HG02884 (cell line): ENCODE results near the gene ANKRD11.

Experiments
- ATAC-seq: cut with Tn5 transposase; IDR thresholded peaks from one replicate; pipeline ENCODE4 v1.9.1; 2021; ENCODE audit warnings: mild to moderate bottlenecking, moderate library complexity; ENCODE audit not compliant: unreplicated experiment

Gene ANKRD11

DNA sequence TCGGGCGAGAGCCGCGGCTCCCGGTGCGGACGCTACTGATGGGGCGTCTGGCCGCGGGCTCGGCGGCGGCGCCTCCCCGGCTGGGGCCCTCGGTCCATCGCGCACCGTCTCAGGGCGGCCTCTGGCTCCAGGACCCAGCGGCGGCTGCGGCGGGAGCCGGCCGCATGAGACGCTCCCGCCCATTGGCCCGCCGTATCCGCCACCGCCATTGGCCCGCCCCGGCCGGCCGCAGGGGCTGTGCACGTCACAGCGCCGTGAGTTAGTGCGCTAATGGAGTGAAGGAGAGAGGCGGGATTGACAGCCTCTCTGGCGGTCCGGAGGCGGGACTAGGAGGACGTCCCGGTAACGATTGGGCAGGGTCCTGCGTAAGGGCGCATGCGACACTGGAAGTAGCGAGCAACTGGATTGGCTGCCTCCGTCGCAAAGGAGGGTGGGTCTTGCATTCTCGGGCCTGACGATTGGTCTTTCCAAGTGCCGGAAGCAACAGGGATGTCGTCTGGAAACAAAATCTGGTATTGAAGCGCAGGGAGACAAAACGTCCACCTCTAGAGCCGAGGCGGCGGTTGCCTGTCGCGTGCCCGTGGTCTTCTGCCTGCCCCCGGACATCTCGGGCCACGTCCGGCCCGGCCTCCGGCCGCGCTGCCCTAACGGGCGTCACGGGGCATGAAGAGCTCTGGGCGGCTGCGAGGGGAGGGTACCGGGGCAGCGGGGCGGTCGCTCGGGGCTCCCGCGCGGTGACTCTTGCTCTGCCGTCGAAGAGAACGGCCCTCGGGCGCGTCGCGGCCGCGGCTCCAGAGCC lies at the start of gene ANKRD11:
Gene ANKRD11 (minus strand): TSS at position 123 of the 799 bp plus-strand sequence. CDS start 173,542 bp downstream, outside the sequence.
- ATAC-seq: peak; percentile 77

DNA sequence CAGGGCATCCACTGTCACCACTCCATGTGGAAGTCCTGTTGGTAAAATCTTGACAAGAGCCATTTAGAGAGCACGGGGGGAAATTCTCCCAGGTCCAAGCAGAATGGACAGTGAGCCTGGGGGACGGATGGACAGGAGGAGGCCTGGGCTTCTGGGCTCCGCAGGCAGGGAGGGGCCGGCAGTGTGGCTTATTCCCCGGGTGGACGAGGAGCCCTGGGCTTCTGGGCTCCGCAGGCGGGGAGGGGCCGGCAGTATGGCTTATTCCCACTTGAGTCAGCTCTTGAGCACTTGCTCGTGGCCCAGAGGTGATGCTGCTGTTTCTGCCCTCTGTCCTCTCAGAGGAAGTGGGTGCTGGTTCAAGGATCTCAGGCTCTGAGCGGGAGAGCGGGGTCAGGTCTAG lies 47.9 kb upstream of the ANKRD11 start:
- ATAC-seq: no peak

DNA sequence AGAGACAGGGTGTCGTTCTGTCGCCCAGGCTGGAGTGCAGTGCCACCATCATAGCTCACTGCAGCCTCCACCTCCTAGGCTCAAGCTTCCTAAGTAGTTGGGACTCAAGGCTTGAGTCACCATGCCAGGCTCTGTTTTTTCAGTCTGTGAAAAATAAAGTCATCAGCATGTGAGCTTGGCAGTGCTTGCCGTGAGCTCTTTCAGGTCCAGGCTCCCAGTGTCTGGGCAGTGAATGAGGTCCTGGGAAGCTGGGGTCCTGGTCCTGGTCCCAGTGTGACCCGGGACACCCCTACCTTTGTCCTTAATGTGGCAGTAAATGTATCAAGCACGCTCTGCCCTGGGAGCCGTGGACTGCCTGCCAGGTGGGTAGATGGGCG lies 47.2 kb upstream of the ANKRD11 start:
- no peak for ATAC-seq

DNA sequence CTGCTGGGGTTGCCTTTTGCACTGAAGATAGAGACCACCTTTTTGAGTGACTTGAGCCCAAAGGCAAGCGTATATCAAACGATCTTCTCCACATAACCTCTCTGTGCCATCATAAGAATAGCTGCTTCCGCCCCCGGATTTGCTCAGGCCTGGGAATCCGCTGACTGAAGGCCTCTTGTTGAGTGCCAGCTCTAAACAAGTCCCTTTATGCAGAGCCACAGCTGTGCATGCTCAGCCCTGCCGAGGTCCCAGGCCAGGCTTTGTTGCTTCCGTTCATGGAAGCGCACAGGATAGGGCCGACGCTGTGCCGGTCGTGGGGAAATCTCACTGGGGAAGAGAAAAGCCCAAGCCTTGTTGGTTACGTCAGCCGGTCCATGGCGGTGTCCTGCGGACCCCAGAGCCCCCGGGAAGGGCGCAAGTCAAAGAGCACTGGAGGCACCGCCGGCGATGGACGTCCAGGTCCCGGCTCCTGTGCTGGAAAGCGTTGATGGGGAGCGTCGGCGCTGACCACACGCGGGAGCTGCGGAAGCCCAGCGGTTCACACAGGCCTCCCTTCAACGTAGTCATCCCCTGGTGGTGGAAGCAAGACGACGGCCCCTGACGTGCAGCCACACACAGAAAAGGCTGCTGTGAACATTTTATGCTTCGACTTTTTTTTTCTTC lies 46.7 kb upstream of the ANKRD11 start:
- ATAC-seq: no peak

DNA sequence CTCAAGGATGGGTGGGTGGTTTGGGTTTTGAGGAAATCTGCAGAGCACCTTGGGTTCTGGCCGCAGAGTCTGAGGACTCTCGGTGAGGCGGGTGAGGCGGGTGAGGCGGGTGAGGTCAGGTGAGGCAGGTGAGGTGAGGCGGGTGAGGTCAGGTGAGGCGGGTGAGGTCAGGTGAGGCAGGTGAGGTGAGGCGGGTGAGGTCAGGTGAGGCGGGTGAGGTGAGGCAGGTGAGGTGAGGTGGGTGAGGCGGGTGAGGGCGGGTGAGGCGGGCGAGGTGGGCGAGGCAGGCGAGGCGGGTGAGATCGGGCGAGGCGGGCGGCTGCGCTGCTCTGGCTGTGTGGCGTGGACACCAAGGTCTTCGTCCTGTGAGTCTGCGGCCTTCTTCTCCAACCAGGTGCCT lies 46.0 kb upstream of the ANKRD11 start:
- ATAC-seq: no peak

DNA sequence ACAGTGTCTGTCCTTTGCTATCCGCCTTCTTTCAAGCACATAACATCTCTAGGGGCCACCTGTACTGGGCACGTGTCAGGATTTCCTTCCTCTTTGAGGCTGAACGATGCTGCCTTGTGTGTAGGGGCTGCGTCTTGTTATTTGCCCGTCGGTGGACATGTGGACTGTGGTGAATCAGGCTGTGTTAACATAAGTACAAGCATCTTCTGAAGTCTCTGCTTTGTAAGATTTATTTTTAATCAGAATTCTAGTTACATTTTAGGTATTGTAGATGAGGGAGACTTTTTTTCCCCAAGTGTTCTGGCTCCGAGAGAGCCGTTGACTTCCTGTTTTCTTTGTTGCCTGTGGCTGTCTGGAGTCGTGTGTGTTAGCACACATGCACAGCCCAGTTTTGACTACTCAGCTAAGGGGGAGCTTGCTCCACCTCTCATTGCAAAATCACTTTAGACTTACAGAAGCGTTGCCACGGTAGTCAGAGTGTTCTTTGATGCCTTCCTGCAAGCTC lies 43.9 kb upstream of the ANKRD11 start:
- ATAC-seq: no peak

DNA sequence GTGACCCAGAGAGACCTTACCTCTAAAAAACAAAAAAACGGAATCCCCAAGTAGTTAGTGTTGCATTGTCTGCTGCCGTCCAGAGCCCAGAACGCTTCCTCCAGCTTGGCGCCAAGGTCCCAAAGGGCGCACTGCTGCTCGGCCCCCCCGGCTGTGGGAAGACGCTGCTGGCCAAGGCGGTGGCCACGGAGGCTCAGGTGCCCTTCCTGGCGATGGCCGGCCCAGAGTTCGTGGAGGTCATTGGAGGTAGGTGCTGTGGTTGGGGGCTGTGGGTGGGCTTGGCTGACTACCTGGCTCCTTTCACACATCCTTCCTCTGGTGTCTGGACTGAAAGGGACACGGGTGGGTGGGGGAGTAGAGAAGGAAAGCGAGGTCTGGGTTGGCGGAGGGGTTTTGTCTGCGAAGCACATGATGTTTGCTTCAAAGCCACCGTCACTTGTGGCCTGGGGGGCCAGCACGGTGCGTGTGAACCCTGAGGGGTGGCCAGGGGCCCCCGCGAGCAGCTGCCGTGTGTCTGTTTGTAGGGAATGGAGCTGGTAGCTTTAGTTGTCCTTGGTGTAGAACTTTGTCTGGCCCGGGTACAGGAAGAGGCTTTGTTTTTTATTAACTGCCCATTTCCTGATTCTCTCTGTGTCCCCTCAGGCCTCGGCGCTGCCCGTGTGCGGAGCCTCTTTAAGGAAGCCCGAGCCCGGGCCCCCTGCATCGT lies 41.6 kb upstream of the ANKRD11 start:
- no peak for ATAC-seq

DNA sequence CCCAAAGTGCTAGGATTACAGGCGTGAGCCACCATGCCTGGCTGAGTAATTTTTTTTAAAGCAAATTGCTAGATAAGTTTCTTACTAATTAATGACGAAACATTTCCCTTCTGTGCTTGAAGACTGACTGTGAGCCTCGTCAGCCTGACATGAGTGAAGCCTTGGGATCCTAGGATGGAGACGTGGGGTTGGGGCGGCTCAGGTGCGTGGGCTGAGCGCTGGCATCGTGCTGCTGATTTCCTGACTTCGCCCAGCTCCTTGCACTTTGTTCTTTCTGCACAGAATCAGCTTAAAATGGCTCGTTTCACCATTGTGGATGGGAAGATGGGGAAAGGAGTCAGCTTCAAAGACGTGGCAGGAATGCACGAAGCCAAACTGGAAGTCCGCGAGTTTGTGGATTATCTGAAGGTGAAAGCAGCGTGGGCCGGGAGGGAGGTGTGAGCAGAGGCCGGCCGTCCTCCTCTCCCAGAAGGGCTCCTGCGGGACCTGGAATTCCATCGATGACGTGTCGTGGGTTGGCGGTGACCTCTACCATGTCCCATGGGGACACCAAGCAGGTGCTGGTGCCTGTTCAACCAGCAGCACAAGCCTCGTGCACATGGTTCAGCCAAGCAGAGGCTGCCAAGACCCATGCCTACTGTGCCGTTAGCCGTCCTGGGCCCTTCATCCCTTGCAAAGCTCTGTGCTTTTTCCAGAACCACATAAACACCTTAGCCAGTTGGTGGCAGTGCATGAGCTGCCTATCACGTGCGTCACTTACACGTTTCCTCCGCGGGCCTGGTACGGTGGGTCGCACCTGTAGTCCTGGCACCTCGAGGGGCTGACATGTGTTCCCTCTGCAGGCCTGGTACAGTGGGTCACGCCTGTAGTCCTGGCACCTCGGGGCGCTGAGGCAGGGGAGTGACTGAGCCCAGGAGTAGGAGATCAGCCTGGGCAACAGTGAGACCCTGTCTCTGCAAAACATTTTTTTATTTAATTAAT lies 40.3 kb upstream of the ANKRD11 start:
- ATAC-seq: no peak

DNA sequence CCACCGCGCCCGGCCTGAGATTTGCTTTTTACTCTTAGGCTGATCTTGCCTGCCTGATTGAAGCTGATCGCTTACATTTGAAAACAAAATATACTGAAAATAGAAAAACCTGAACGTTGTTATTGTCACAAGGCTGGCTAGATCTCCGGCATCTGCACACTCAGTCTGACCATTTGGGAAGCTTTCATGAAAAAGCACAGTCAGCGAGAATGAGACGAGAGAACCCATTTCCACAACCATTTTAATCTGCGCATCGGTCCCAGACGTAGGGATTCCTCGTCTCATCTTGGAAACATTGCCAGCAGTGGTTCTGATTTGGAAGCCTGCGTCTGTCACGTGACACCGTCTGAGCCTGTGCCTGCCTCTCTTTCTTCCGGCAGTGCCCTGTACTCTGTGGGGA lies 38.7 kb upstream of the ANKRD11 start:
- ATAC-seq: no peak

DNA sequence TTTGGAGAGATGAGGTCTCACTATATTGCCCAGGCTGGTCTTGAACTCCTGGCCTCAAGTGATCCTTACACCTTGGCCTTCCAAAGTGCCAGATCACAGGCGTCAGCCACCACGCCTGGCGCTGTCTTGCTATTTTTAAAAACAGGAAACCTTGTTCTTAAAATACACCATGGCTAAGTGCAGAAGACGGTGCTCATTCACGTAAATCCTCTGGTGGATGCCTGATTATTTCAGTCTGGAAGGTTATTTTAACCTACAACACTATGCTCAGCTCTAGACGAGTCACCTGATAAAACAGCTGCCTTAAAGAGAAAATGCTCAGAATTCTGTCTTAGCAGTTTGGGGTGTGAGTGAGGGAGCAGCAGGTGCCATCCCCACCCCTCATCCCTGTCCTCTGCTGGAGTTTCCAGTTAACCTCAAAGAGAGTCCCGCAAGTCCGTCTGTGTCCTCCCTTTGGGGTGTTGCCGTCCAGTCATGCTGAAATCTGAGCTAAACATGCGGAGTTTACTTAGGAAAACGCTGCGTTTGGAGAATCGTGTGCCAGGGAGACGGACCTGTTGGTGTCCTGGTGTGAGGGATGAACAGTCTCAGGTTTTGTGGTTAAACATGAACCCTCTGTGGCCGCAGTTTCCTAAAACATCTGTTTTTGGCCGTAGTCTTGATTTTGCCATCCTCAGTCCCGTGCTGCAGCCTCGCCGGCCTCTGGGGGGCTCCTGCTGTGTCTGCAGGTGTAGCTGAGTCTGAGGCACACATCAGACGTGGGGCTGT lies 35.0 kb upstream of the ANKRD11 start:
- ATAC-seq: no peak

DNA sequence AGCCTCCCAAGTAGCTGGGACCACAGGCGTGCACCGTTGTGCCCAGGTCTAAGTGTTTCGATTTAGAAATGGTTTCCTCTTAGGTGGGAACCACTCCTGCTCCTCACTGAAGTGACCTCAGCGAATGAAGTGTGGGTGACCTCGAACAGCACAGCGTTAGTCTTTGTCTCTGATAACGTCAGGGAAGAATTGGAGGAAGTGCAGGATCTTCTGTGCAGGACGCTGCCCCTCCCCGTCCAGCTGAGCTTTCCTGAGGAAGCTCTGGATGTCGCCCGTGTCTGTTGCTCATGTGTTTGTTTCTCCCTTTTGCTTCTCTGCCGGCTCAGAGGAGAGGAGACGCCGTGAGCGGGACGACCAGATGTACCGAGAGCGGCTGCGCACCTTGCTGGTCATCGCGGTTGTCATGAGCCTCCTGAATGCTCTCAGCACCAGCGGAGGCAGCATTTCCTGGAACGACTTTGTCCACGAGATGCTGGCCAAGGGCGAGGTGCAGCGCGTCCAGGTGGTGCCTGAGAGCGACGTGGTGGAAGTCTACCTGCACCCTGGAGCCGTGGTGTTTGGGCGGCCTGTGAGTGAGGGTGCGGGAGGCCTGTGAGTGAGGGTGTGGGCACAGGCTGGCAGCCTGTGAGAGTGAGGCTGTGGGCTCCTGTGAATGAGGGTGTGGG lies 33.5 kb upstream of the ANKRD11 start:
- no peak for ATAC-seq

DNA sequence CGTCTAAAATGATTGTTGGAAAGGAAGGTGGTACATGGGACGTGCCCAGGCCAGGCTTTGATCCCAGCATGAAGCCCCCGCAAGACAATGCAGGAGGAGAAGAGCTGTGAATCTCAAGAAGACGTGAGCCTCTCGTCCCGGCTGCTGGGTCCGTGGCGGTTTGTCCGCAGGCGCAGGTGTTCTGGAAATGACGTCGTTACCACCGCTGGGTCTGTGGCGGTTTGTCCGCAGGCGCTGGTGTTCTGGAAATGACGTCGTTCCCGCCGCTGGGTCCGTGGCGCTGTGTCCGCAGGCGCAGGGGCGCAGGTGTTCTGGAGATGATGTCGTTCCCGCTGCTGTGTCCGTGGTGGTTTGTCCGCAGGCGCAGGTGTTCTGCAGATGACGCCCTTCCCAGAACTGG lies 31.9 kb upstream of the ANKRD11 start:
- ATAC-seq: no peak

DNA sequence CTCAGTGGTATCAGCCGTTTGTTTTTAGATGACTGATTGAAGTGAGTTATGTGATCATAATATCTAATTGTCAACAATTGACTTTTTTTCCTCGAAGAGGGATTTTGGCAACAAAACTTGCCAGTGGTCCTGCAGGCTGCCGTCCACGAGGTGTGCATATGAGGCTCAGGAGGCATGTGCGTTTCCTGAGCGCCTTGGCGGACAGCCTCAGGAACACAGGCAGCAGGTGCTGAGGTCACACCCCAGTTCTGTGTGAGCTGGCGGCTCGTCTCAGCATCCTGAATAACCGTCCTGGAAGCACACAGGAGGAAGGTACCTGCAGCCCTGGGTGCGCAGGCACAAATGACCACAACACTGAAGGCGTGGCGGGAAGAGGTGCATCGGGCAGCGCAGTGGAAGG lies 29.5 kb upstream of the ANKRD11 start:
- ATAC-seq: no peak

DNA sequence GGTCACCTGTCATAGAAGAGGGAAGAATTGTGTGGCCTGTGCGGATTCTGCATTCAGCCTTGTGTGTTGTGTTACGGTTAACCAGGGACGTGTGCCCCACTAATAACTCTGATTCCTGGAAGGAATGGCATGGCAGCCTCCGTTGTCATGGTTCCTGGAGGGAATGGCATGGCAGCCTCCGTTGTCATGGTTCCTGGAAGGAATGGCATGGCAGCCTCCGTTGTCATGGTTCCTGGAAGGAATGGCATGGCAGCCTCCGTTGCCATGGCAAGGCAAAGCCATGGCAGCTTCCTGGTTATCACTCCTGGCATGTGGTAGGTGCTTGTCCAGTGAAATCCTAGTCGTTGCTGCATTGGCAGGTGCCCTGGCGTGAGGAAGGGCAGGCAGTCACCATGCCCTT lies 26.8 kb upstream of the ANKRD11 start:
- ATAC-seq: no peak

DNA sequence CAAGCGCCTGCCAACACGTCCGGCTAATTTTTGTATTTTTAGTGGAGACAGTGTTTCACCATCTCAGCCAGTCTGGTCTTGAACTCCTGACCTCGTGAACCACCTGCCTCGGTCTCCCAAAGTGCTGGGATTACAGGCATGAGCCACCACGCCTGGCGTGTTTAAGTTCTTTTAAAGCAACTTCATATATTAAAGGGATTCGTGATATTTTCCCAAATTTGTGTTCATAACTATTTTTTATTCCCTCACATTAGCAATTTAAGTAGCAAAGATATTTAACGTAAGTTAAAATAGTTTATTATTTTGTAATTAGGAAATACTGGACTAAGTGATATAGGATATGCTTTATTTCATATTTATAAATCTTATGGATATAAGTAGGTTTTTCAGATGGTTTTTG lies 22.1 kb upstream of the ANKRD11 start:
- no peak for ATAC-seq

DNA sequence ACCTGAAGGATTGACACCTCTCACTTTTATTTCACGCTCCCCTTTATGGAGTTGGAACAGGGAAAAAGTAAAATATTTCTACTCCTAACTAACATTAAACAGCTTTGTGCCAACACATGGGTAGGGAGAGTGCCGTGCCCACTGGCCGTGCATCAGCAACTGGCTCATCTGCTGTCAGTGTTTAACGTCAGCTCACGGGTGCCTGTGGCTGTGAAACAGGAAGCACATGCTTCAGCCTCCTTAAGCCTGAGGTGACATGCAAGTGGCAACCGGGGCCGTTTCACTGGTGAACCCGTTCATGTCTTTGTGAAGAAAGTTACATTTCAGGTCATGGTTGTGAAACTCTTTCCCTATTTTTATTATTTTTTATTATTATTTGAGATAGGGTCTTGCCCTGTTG lies 21.0 kb upstream of the ANKRD11 start:
- no peak for ATAC-seq

DNA sequence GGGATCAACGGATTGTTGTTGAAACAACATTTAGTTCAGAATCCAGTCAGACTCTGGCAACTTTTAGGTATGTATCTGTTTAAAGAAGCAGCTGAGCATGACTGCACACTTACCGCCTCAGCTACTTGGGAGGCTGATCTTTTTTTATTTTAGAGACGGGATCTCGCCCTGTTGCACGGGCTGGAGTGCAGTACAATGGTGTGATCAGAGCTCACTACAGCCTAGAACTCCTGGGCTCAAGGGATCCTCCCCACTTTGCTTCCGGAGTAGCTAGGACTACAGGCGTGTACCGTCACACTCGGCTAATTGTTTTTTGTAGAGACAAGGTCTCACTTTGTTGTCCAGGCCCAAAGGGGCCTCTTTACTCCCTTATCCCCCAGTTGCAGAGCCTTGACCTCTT lies 20.2 kb upstream of the ANKRD11 start:
- ATAC-seq: no peak

DNA sequence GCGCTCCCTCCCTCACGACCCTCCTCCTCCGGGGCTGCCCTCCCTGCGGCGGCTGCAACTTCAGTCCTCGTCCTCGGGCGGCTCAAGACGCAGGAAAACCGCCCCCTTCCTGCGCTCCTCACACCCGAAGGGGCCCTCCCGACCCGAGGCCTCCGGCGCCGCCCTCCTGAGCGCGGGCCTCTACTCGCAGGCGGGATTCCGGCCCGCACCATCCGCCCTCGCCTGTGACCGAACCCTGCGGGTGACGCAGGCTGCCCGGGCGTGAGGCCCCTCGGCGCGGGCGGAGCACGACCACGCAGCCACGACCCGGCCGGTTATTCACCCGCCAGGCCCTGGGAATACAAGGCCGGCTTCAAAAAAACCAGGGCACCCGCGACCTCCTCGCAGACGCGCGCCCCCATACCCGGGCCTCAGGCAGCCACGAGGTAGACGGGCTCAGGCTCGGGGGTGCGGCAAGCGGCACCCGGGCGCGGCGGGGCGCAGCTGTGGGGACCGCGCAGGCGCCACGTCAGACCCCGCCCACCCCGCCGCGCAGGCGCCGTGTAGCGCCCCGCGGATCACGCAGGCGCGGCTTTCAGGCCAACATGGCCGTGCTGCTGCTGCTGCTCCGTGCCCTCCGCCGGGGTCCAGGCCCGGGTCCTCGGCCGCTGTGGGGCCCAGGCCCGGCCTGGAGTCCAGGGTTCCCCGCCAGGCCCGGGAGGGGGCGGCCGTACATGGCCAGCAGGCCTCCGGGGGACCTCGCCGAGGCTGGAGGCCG lies 17.7 kb upstream of the ANKRD11 start, which contains the start of gene SPG7:
Gene SPG7 (plus strand): TSS at position 570 of the 757 bp plus-strand sequence. CDS start 15 bp downstream, at position 585.
- peak; percentile 56 for ATAC-seq
